OCI-LY7 (cell line): ENCODE measurements around the gene MKNK2.

Experiments used
- CTCF ChIP-seq: fragments of 200-600 bp; sonication (generic); conservative IDR thresholded peaks from 2 replicates; pipeline ENCODE4 v1.5.1; 2014; ENCODE audit warnings: mild to moderate bottlenecking, antibody characterized with exemption, low read length, moderate library complexity, mixed read lengths
- EZH2phosphoT487 ChIP-seq: fragments of 200-600 bp; sonication (generic); IDR thresholded peaks from 2 replicates; pipeline ENCODE4 v1.6.1; 2018; ENCODE audit warnings: low read depth, borderline replicate concordance, mild to moderate bottlenecking, mixed run types, antibody characterized with exemption, low read length, moderate library complexity, mixed read lengths

DNA sequence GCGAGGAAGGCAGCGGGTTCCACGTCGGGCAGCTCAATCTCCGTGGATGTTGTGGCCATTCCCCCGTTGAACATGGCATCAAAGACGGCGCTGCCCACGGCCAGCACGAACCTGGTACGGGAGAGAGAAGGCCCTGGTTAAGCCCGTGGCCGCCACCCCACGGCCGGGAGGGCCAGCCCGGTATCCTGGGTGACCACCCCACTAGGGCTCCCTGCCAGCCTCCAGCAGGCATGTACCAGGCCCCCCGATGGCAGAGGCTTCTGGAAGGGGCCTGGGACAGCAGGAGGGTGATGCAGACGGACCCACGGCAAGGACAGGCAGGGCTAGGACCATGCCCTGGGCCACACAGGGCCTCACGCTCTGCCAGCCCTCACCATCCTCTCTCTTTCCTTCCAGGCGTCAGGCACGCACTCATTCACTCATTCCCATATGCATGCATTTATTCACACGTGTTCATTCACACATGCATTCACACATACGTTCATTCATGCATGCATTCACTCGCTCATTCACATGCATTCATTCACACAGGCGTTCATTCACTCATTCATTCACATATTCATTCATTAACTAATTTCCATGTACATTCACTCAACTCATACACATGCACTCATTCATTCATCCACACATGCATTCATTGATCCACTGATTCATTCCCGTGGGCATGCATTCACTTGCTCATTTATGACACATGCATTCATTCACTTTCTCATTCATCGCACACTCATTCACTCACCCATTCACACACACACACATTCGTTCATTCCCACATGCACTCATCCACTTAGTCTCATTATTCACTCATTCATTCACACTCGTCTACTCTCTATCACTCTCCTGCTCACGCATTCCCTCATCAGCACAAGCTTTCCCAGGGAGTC lies 53.5 kb downstream of the MKNK2 start:
- no peak for TF ChIP-seq CTCF
- no peak for TF ChIP-seq EZH2phosphoT487
